ENCODE results near the gene STX11.

- TF ChIP-seq POLR2A (IDR thresholded peaks at IDR 0.05) (no peak), CTCF (IDR thresholded peaks at IDR 0.05 in 8 of 11, conservative IDR thresholded peaks at IDR 0.05 in 3 of 11) (no peak), POLR2AphosphoS5 (IDR thresholded peaks at IDR 0.05) (no peak)
Measured at GRCh38 chr6:144110210-144110609, 40.1 kb upstream of the STX11 start.

Measured in spleen (tissue), 7 donors.